Bone marrow (tissue), 2 donors: Measurements from ENCODE around the gene GCLC.

ENCODE experiments used
- DNase-seq, 2 donors: peaks; one replicate each; lab custom pipeline; 2025; lab: John Stamatoyannopoulos, UW

The GCLC gene

DNA sequence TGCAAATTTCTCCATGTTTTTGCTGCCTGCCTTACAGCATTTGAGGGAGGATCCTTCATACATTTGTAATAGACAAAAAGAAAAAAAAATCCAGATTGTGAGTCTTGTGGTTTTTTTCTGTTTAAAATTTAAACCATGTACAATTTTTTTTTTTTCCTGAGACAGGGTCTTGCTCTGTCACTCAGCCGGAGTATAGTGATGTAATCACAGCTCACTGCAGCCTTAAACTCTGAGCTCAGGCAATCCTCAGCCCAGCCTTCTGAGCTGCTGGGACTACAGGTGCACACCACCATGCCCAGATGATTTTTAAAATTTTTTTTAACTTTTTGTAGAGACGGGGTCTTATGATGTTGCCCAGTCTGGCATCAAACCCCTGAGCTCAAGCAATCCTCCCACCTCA, 97.0 kb downstream of the GCLC start:
- DNase-seq: no peak
